HG03571 (cell line): ENCODE results near the gene UACA.
"Not testable (repeated sequence)": the region's sequence is repeated elsewhere in the genome, so short reads cannot be mapped to it uniquely, and the experiment has no call there.

Source experiments
- ATAC-seq: cut with Tn5 transposase; IDR thresholded peaks from one replicate; pipeline ENCODE4 v1.9.1; 2021; ENCODE audit not compliant: unreplicated experiment

The UACA gene

DNA sequence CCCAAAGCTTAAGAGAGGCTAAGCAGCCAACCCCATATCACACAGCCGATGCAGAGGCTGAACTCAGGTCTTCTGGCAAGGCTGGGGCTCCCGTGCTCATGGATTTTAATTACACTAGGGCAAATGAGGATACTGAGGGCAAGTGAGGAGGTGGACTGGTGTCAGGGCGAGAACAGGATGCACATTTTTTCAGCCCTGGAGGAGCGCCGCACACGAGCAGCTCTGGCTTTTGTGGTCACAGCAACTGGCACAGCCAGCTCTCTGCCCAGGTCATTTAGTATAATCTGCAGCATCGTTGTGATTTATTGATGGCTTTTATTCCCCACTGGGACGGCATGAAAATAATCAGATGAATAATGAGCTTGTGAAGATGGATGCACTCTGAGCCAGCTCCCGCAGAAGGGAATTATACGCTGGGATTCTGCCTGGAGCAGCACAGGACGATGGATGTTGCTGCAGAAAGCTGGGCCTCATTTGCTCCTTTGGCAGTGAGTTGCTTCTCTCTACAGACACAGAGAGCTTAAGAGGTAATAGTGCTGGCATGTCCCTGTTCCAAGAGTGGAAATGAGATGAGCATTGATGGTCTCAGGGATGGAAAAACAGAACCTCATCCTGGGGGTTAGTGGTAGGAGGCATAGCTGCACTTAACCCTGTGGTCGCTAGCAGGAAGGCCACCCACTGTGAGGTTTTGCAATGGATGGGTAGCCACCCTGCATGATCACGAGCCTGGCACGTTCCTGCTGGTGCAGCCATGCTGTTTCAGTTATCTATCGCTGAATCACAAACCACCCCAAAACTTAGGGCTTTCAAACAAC, 135.4 kb downstream of the UACA start:
- ATAC-seq: no peak

DNA sequence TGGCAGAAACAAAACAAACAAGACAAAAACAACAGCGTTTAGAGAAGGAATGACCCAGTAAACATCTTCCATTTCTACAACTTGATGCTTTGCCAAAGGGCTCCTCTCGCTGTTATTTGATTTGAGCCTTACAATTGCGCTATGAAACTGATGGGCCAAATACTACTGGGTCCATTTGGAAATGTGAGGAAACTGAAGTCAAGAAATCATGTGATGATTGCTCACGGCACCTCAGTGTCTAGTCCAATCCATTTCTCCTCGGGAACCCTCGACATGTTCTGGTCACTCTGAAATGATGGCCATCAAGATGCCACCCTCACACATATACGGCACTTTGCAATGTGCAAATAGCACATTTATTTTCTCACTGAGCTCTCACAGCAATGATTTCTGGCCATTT, 136.0 kb downstream of the UACA start:
- no peak for ATAC-seq

DNA sequence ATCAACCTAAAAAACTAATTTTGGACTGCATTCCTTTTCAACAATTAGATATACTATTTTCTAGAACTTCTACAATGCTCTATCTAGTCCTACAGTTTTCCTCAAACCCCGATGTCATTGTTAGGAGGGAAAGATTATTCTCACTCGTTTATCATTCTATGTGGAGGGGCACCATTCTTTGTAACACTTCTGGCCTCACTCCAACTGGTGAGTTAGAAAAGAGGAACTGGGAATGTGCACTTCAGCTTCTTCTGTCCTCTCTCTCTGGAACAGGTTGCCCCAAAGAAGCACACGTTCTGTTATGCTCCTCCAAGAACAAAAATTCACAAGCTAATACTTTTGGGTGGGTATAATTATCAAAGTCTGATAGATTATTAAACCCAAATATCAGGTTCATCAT, 137.9 kb downstream of the UACA start:
- ATAC-seq: no peak

DNA sequence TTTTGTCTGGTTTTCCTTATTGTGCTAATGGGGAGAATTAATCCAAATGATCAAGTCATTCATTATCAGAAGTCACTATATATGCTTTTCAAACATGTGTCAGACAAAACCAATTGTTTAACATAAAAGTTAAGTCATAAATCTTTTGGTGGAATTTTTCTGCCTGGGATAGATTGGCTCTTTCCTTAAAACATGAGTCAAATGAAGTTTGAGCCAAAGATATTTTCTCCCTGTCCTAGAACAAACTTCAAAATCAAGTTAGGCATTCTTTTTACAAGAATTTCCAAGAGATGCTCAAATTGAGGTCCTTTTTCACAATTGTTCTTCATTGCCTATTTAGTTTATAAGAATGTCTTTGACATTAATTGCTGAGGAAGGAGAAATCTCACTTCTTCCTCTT, 138.3 kb downstream of the UACA start:
- no peak for ATAC-seq

DNA sequence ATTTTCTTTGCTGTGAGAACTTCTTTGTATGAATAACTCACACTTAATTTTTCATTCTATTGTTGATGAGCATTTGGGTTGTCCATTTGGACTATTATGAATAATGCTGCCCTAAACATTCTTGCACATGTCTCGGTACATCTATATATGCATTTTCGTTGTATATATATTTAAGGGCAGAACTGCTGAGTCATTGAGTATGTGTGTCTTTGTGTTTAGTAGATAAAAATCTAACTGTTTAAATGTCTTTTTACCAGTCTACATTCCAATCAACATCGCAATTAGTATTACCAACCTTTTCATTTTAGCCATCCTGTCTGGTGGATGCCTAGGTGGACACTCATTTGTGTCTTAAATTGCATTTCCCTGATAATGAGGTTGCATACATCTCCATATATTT, 144.4 kb downstream of the UACA start:
- ATAC-seq: no peak

- ATAC-seq: no peak
Measured at GRCh38 chr15:70617911-70618287, 145.5 kb downstream of the UACA start.

DNA sequence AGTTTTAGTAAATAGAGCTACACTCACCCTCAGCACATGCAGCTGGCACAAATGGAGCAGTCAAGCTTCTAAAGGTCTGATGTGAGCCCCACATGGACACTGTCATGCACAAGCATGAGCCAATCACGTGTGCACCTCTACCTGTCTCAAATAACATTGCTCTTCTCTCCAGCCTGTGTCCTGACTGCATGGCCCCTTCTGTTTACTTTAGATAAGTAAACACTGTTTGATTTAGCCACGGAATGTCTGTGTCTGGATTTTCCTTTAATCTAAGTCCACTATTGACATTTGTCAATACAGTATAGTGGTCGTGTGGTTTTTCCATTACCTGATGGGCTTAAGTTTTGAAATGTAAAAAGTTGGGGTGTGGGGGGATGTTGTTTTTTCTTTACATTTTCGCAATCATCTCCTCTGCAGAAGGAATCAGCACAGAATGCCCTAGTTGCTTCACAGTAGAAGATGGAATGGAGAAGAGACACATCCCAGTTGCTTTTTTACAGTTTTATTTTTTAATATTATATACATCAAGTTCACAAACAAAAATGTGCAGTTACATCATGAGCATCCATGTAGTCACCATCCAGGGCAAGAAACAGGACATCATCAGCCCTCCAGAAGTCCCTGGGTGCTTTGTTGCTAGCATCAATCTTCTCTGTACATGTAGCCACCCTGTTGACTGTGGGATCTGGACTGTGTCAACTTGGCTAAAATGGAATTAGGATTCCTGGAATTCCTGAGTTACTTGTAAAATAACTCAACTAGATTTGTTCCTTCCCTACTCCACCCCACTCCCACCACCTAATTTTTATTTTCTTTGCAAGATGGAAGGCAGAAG, 146.1 kb downstream of the UACA start:
- ATAC-seq: no peak

DNA sequence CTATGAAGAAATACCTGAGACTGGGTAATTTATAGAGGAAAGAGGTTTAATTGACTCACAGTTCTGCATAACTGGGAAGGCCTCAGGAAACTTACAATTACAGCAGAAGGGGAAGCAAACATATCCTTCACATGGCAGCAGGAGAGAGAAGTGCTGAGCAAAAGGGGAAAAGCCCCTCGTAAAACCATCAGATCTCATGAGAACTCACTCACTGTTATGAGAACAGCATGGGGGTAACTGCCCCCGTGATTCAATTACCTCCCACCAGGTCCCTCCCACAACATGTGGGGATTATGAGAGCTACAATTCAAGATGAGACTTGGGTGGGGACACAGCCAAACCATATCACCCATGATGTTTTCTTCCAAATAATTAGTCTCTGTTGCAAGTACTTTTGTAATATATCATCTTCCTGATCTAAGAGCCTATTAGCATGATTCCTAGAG, 147.0 kb downstream of the UACA start:
- ATAC-seq: not testable (repeated sequence)

DNA sequence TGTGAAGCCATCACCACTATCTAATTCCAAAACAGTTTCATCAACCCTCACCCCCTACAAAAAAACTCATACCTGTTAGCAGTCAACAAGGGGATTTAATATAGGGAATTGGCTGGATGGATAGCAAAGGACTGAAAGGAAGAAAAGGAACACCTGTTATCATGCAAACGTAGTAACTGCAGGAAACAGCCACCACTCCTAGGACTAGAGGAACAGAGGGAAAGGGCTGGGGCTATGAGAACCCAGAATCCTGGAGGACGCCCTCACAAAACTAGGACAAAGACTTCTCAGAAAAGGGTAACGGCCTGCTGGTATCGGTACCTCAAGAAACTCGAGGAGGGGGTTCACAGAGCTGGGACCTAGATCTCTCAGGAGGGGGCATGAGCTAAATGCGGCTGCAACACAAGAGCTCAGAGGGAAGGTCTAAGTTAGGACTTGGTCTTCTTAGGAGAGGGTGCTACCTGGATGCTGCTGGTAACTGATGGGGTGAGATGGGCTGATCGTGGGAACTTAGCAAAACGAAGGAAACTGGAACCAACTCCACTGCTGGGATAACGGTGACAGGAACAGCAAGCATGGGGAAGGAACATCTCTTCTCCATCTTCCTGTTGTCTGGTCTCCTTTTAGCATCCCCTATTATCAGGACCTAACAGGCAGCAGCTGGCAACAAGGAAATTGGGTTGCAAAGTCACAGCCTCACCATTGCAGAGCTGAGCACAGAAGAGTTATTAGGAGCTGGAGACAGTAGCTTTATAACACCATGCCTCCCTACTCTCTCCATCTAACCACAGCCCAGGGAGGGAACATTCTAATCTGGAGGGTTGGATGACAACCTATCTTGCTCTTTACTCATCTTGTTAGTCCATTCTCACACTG, 147.7 kb downstream of the UACA start:
- no peak for ATAC-seq

DNA sequence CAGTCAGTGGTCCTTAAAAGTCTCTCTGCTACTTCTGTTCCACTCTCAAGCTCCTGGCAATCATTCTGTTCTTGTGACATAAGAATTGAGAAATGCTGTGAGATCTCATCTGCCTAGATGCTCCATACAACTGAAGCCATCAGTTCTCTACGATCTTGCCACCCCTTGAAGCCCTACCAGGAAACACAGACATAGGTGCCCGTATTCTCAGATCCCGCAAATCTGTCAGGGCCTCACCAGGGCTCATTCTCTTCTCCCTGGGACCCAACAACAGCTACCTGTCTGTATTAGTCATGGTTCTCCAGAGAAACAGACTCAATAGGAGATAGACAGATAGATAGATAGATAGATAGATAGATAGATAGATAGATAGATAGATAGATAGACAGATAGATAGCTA, 149.1 kb downstream of the UACA start:
- ATAC-seq: no peak

GRCh38 chr15:70613271-70613670, 150.1 kb downstream of the UACA start:
- no peak for ATAC-seq

- ATAC-seq: no peak
Measured at GRCh38 chr15:70611286-70611685, 152.1 kb downstream of the UACA start.

DNA sequence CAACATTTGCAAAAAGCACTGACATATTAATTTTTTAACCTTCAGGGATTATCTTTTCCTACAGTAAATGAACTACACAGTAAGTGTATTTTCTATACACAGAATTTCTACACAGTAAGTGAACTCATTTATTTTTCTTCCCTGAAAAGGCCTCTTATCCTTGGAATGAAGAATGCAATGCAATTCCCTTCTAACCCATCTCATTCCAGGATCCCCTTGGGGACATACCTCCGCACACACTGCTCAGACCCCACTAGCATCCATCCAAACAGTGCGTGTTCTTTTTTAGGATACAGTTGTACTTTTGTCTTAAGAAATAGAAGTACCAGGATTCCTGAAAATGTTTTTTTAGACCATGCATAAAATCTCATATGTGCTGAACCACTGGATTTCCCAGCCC, 152.8 kb downstream of the UACA start:
- no peak for ATAC-seq

- no peak for ATAC-seq
Measured at GRCh38 chr15:70609889-70610288, 153.5 kb downstream of the UACA start.

DNA sequence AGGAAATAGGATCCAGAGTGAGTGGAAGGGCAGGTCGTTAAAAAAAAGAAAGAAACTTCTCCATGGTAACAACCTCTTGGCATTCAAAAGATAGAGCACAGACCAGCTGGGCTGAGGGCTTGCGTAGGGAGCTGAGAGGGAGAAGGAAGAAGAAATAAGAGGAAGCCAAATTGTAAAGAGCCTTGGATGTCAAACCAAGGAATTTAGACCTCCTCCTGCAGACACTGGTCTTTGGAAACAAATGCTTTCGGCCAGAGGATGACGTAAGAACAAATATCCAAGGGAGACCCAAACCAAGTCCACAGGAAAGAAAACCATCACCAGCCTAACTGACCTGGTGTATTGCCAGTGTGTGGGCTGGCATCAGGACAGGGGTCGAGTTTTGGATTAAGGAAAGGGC, 155.2 kb downstream of the UACA start:
- ATAC-seq: no peak

- ATAC-seq: no peak
Measured at GRCh38 chr15:70605606-70606410, 157.6 kb downstream of the UACA start.

DNA sequence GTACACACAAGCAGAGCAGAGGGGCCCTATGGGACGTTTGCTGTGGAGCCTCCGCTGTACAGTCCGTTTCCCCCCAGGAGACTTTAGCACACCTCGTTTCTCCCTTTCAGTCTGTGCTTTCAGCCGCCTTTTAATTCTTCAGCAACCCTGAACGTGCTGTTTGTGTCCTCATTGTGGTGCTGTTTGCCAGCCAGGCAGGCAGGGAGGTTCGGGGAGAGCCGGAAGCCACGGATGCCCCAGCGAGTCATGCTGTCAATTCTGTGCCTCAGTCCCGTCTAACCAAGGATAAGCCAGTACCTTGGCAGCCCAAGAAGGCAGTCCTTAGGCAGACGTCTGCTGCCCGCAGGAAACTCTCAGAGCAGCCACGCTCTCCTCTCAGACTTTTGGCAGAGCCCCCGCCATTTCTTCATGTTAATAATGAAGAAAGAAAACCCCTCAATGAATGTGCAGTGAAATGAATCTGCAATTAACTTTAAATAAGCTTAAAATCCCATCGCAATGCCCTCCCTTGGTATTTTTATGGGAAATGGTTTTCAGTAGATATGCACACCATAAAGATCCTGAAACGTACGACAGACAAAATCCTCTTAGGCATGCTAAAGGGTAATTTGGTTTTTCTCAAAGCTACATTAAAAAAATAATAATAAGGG, 158.6 kb downstream of the UACA start:
- ATAC-seq: no peak
